Ishikawa (cell line): ENCODE results near the gene PITPNC1.

Experiments used
- CEBPB ChIP-seq: IDR thresholded peaks from 2 replicates; pipeline ENCODE4 v1.6.1; 2012
- CREB1 ChIP-seq: IDR thresholded peaks from 2 replicates; pipeline ENCODE4 v1.6.1; 2012; ENCODE audit warnings: low read depth
- EGR1 ChIP-seq: IDR thresholded peaks from 2 replicates; pipeline ENCODE4 v1.6.1; 2012
- EP300 ChIP-seq: IDR thresholded peaks from 2 replicates; pipeline ENCODE4 v1.6.1; 2012; ENCODE audit warnings: borderline replicate concordance
- RAD21 ChIP-seq: IDR thresholded peaks from 2 replicates; pipeline ENCODE4 v1.6.1; 2012; ENCODE audit warnings: low read depth
- TAF1 ChIP-seq: IDR thresholded peaks from 2 replicates; pipeline ENCODE4 v1.6.1; 2012; ENCODE audit warnings: low read depth, mild to moderate bottlenecking
- TCF12 ChIP-seq: IDR thresholded peaks from 2 replicates; pipeline ENCODE4 v1.6.1; 2012; ENCODE audit warnings: low read depth
- TEAD4 ChIP-seq: IDR thresholded peaks from 2 replicates; pipeline ENCODE4 v1.6.1; 2012
- YY1 ChIP-seq: IDR thresholded peaks from 2 replicates; pipeline ENCODE4 v1.6.1; 2012; ENCODE audit warnings: low read depth
- ZBTB7A ChIP-seq: IDR thresholded peaks from 2 replicates; pipeline ENCODE4 v1.6.1; 2012; ENCODE audit warnings: low read depth
- TF ChIP-seq, protein P1 (sequence below): IDR thresholded peaks from 2 replicates; pipeline ENCODE4 v1.6.1; 2012; ENCODE audit warnings: low read depth, mild to moderate bottlenecking
- TF ChIP-seq, protein P2 (sequence below): IDR thresholded peaks from 2 replicates; pipeline ENCODE4 v1.6.1; 2012

DNA sequence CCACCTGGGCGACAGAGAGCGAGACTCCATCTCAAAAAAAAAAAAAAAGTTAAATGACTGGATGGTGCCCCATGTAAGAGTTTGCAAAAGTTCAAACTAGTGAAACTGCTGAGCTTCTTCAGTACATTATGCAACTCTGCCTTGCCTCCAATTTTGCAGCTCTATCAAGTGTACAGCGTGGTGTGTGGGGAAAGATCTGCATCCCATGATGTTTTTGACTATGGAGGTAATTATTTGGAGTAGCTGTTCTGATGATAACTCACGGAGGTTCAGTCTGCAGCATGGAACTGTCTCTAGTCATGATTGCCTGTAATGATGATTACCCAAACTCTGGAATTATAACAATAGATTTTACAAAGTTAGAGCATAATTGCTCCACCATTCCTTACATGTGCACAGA is 149.6 kb downstream of the PITPNC1 start:
- no peak for TF ChIP-seq CEBPB
- TF ChIP-seq, protein P1, sequence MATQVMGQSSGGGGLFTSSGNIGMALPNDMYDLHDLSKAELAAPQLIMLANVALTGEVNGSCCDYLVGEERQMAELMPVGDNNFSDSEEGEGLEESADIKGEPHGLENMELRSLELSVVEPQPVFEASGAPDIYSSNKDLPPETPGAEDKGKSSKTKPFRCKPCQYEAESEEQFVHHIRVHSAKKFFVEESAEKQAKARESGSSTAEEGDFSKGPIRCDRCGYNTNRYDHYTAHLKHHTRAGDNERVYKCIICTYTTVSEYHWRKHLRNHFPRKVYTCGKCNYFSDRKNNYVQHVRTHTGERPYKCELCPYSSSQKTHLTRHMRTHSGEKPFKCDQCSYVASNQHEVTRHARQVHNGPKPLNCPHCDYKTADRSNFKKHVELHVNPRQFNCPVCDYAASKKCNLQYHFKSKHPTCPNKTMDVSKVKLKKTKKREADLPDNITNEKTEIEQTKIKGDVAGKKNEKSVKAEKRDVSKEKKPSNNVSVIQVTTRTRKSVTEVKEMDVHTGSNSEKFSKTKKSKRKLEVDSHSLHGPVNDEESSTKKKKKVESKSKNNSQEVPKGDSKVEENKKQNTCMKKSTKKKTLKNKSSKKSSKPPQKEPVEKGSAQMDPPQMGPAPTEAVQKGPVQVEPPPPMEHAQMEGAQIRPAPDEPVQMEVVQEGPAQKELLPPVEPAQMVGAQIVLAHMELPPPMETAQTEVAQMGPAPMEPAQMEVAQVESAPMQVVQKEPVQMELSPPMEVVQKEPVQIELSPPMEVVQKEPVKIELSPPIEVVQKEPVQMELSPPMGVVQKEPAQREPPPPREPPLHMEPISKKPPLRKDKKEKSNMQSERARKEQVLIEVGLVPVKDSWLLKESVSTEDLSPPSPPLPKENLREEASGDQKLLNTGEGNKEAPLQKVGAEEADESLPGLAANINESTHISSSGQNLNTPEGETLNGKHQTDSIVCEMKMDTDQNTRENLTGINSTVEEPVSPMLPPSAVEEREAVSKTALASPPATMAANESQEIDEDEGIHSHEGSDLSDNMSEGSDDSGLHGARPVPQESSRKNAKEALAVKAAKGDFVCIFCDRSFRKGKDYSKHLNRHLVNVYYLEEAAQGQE = no peak
- no peak for TF ChIP-seq CREB1
- TF ChIP-seq EP300 = no peak
- TF ChIP-seq TEAD4 = no peak
- TF ChIP-seq, protein P2, sequence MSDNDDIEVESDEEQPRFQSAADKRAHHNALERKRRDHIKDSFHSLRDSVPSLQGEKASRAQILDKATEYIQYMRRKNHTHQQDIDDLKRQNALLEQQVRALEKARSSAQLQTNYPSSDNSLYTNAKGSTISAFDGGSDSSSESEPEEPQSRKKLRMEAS = no peak
- no peak for TF ChIP-seq YY1
- TF ChIP-seq ZBTB7A = no peak
- no peak for TF ChIP-seq TCF12
- no peak for TF ChIP-seq TAF1
- TF ChIP-seq EGR1 = no peak
- TF ChIP-seq RAD21 = no peak
